Caco-2 (cell line): ENCODE data around the gene EPHB4. TPM values are rescaled to one million over a fixed set of nuclear protein-coding genes. Genes with fewer than 3 reads are reported as not detected.
A peak's percentile ranks its signal among the peaks of the same experiment; 100 is the strongest.
"Not testable (repeated sequence)": the region's sequence is repeated elsewhere in the genome, so short reads cannot be mapped to it uniquely, and the experiment has no call there.

Source experiments
- BruUV-seq: library from RNA; stranded (reverse); fragments of 400-500 nt; replicated peaks from 2 replicates; lab custom pipeline; 2021; lab: Mats Ljungman, UMichigan
- CTCF ChIA-PET: fragments of 300-600 bp; sonication (Branson Sonifier 250); formaldehyde crosslinking; loops from one replicate; lab custom pipeline; 2022; ENCODE audit warnings: antibody characterized with exemption; lab: Charles Lee
- POLR2A ChIA-PET: fragments of 300-600 bp; sonication (Branson Sonifier 250); formaldehyde crosslinking; loops from one replicate; lab custom pipeline; 2022; ENCODE audit warnings: antibody characterized with exemption; lab: Charles Lee
- DNase-seq, 2 experiments: peaks; one replicate each; pipeline versions ENCODE4 v3.0.0 to v3.0.0-alpha.2; 2020 to 2022
- H3K27me3 ChIP-seq: replicated peaks from 2 replicates; pipeline ENCODE4 v1.6.0; 2011; ENCODE audit warnings: low read length; ENCODE audit not compliant: control insufficient read depth, insufficient read depth
- H3K36me3 ChIP-seq: 2 replicates; pipeline ENCODE4 v1.5.1; 2011; ENCODE audit warnings: low read length; ENCODE audit not compliant: control insufficient read depth, insufficient read depth
- H3K4me1 ChIP-seq: fragments of 250-450 bp; sonication (Bioruptor Pico); 2 replicates; pipeline ENCODE4 v1.5.1; 2020; ENCODE audit warnings: mild to moderate bottlenecking
- H3K4me3 ChIP-seq: 2 replicates; pipeline ENCODE4 v1.5.1; 2011; ENCODE audit warnings: low read depth, mild to moderate bottlenecking, control low read depth, low read length
- H3K9me3 ChIP-seq: fragments of 250-450 bp; sonication (Bioruptor Pico); 2 replicates; pipeline ENCODE4 v1.5.1; 2020; ENCODE audit warnings: mild to moderate bottlenecking, moderate library complexity
- H3K27ac Mint-ChIP-seq: one replicate; pipeline ENCODE4 v1.8.0; 2022; ENCODE audit warnings: mixed read lengths; ENCODE audit not compliant: unreplicated experiment
- H3K27me3 Mint-ChIP-seq: one replicate; pipeline ENCODE4 v1.8.0; 2022; ENCODE audit warnings: mixed read lengths; ENCODE audit not compliant: insufficient read depth, unreplicated experiment
- H3K36me3 Mint-ChIP-seq: one replicate; pipeline ENCODE4 v1.8.0; 2022; ENCODE audit warnings: mild to moderate bottlenecking, mixed read lengths; ENCODE audit not compliant: insufficient read depth, unreplicated experiment
- H3K4me1 Mint-ChIP-seq: one replicate; pipeline ENCODE4 v1.8.0; 2022; ENCODE audit warnings: low read depth, mixed read lengths; ENCODE audit not compliant: unreplicated experiment
- H3K4me3 Mint-ChIP-seq: one replicate; pipeline ENCODE4 v1.8.0; 2022; ENCODE audit warnings: mild to moderate bottlenecking, moderate library complexity, mixed read lengths; ENCODE audit not compliant: unreplicated experiment
- H3K9me3 Mint-ChIP-seq: one replicate; pipeline ENCODE4 v1.8.0; 2022; ENCODE audit warnings: mixed read lengths; ENCODE audit not compliant: unreplicated experiment
- CTCF ChIP-seq, 2 experiments: fragments of 200-600 bp in 1 of 2; IDR thresholded peaks; 1 replicate in 1 of 2; 2 replicates in 1 of 2; pipeline versions ENCODE4 v1.5.1 to v1.8.0; 2011 to 2022; ENCODE audit warnings: antibody characterized with exemption in 1 of 2, control low read depth in 1 of 2, inconsistent platforms in 1 of 2, low read depth in 1 of 2, low read length in 1 of 2, mild to moderate bottlenecking in 1 of 2, moderate library complexity in 1 of 2; ENCODE audit not compliant: insufficient read depth in 1 of 2, severe bottlenecking in 1 of 2, unreplicated experiment in 1 of 2
- intact Hi-C: fragments of 100-400 bp; cut with micrococcal nuclease; formaldehyde crosslinking; loops from one replicate; pipeline ENCODE4 v1.10.0; 2022; ENCODE audit not compliant: unreplicated experiment
- total RNA-seq: library from RNA; stranded (reverse); gene quantifications from 2 replicates; pipeline ENCODE4 v1.2.3, GENCODE V29; 2022

The EPHB4 gene
- total RNA-seq, 1 experiment from 2014 or later = 112 TPM

GRCh38 chr7:100859856-100860255 lies 32.5 kb upstream of the EPHB4 start:
- ChIA-PET CTCF (no interaction called here), POLR2A (no interaction called here)
- Histone ChIP-seq H3K27me3 (no peaks in the 10 kb centered on the region), H3K9me3 (no peaks in the 10 kb centered on the region), H3K36me3 (peaks cover 5% of the 10 kb centered on the region), H3K4me3 (no peak overlapping the region), H3K4me1 (peaks cover 11% of the 10 kb centered on the region)
- intact Hi-C loops = no loop called here
- H3K4me3 Mint-ChIP-seq = no peak overlapping the region
- H3K27me3 Mint-ChIP-seq = no peaks in the 10 kb centered on the region
- no peaks in the 10 kb centered on the region for H3K9me3 Mint-ChIP-seq
- H3K27ac Mint-ChIP-seq = no peak overlapping the region
- H3K36me3 Mint-ChIP-seq = peaks cover 75% of the 10 kb centered on the region
- no peak for TF ChIP-seq CTCF (IDR thresholded peaks at IDR 0.05; ENCODE audit: insufficient read depth in 1 of 2, low read depth in 1 of 2, low read length in 1 of 2, severe bottlenecking in 1 of 2, unreplicated experiment in 1 of 2)
- no TSS peak for BruUV-seq
- DNase-seq = no peak
- peaks cover 22% of the 10 kb centered on the region for H3K4me1 Mint-ChIP-seq

GRCh38 chr7:100856871-100857282 lies 29.6 kb upstream of the EPHB4 start:
- Mint-ChIP-seq H3K4me1 (peaks cover 15% of the 10 kb centered on the region), H3K27ac (peak overlapping the region; percentile 44), H3K9me3 (no peaks in the 10 kb centered on the region), H3K27me3 (no peaks in the 10 kb centered on the region), H3K36me3 (peaks cover 68% of the 10 kb centered on the region), H3K4me3 (peak overlapping the region; percentile 19)
- Histone ChIP-seq H3K4me3 (no peak overlapping the region), H3K36me3 (peaks cover 5% of the 10 kb centered on the region), H3K9me3 (no peaks in the 10 kb centered on the region), H3K27me3 (no peaks in the 10 kb centered on the region), H3K4me1 (peaks cover 11% of the 10 kb centered on the region)
- ChIA-PET POLR2A (interaction anchor here (0.7 kb wide), 1 partner anchor 33 kb away, joined by 3 read pairs; the partner anchor contains the start of gene UFSP1), CTCF (interaction anchor here (0.6 kb wide), 1 partner anchor 129 kb away, joined by 3 read pairs; no protein-coding TSS in a partner anchor)
- DNase-seq = peak; percentile 76 to 81
- TF ChIP-seq CTCF (IDR thresholded peaks at IDR 0.05; ENCODE audit: insufficient read depth in 1 of 2, low read depth in 1 of 2, low read length in 1 of 2, severe bottlenecking in 1 of 2, unreplicated experiment in 1 of 2) = no peak
- intact Hi-C loops = no loop called here
- no TSS peak for BruUV-seq

GRCh38 chr7:100855515-100855914 lies 28.2 kb upstream of the EPHB4 start:
- DNase-seq = no peak
- no peaks in the 10 kb centered on the region for H3K27me3 Mint-ChIP-seq
- intact Hi-C loops = no loop called here
- ChIA-PET CTCF (interaction anchor here (1.2 to 1.3 kb wide), 2 partner anchors 150 to 243 kb away, joined by 3 to 5 read pairs; partner anchors contain the start of genes MOSPD3 and POP7), POLR2A (no interaction called here)
- H3K36me3 ChIP-seq = peaks cover 1% of the 10 kb centered on the region
- no peak overlapping the region for H3K4me3 ChIP-seq
- peak overlapping the region; percentile 82 for H3K27ac Mint-ChIP-seq
- peaks cover 11% of the 10 kb centered on the region for H3K4me1 ChIP-seq
- no peak overlapping the region for H3K4me3 Mint-ChIP-seq
- peaks cover 58% of the 10 kb centered on the region for H3K36me3 Mint-ChIP-seq
- H3K4me1 Mint-ChIP-seq = peaks cover 15% of the 10 kb centered on the region
- no TSS peak for BruUV-seq
- no peaks in the 10 kb centered on the region for H3K9me3 ChIP-seq
- no peaks in the 10 kb centered on the region for H3K9me3 Mint-ChIP-seq
- H3K27me3 ChIP-seq = no peaks in the 10 kb centered on the region
- TF ChIP-seq CTCF (IDR thresholded peaks at IDR 0.05; ENCODE audit: insufficient read depth in 1 of 2, low read depth in 1 of 2, low read length in 1 of 2, severe bottlenecking in 1 of 2, unreplicated experiment in 1 of 2) = no peak

GRCh38 chr7:100854899-100855298 lies 27.6 kb upstream of the EPHB4 start:
- H3K36me3 ChIP-seq, H3K4me3 Mint-ChIP-seq, BruUV-seq, H3K9me3 ChIP-seq, H3K27me3 Mint-ChIP-seq, intact Hi-C loops, H3K27ac Mint-ChIP-seq, H3K27me3 ChIP-seq, CTCF ChIA-PET, DNase-seq, H3K9me3 Mint-ChIP-seq, H3K4me3 ChIP-seq, POLR2A ChIA-PET: not testable (repeated sequence)
- H3K4me1 Mint-ChIP-seq = peaks cover 15% of the 10 kb centered on the region
- peaks cover 52% of the 10 kb centered on the region for H3K36me3 Mint-ChIP-seq
- peaks cover 11% of the 10 kb centered on the region for H3K4me1 ChIP-seq
